ENCODE results near the gene CCL26. TPM values are rescaled to one million over a fixed set of nuclear protein-coding genes. Genes with fewer than 3 reads are reported as not detected.
A peak's percentile ranks its signal among the peaks of the same experiment; 100 is the strongest.

CCL26 gene
- total and polyA plus RNA-seq, 9 of the 15 experiments (the other 6 are each of a cell fraction or from before 2014, with no cell fraction given), result 2.3 to 26.8 (median 8.4) TPM

DNA sequence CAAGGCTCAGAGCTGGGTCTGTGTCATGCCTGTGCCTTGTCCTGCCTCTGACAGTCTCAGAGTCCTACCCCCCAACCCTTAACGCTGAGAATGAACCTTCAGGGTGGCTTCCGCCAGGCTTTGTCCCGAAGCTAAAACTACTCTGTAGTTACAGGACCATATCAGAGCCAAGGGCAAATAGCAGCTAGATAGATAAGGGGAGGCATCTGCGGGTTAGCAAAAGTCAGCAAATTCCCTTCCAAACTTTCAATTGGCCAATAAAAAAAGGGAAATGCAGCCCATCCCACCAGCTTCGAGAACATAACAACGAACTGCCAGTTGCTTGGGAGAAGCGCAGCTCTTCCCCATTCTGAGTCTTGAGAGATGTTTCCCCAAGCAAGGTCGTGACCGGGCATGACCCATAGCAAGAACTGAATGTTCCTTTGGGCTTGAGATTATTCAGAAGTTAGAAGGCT lies 23.8 kb upstream of the CCL26 start:
- ATAC-seq (peak; percentile 53), FAIRE-seq (peak; percentile 81), DNase-seq (ENCODE audit: extremely low read depth in 1 of 4, low spot score in 3 of 4) (peak in 3 of 4 experiments; percentile 26 to 64 (median 61))
- Histone ChIP-seq H3K9me1 (ENCODE audit: control insufficient read depth, insufficient read depth, low read length) (no peaks in the 10 kb centered on the region), H4K20me1 (replicated peaks; ENCODE audit: control insufficient read depth, insufficient read depth, low read length) (no peaks in the 10 kb centered on the region), H3K36me3 (ENCODE audit: control insufficient read depth, insufficient read depth, low read length) (no peaks in the 10 kb centered on the region), H3K4me2 (ENCODE audit: insufficient read depth, low read length) (peak overlapping the region; percentile 53; the same call in 1 of the 2 replicates), H3K27ac (ENCODE audit: extremely low read depth, low read depth, low read length) (peak overlapping the region; percentile 52; the same call in 2 of the 3 replicates), H3K9ac (ENCODE audit: insufficient read depth in 1 of 2, low read depth in 2 of 2, low read length in 2 of 2) (peak overlapping the region; percentile 27 to 87; a peak in 2 of 4 replicates), H3K4me1 (replicated peaks in 1 of 2; ENCODE audit: control insufficient read depth in 2 of 2, insufficient read depth in 2 of 2, low read length in 2 of 2) (peaks cover 23 to 39% of the 10 kb centered on the region in 2 experiments), H3K9me3 (replicated peaks; ENCODE audit: control insufficient read depth, insufficient read depth, low read depth, low read length) (no peaks in the 10 kb centered on the region), H3K4me3 (no peak overlapping the region), H3K27me3 (ENCODE audit: control insufficient read depth in 2 of 2, insufficient read depth in 2 of 2, low read length in 2 of 2) (no peaks in the 10 kb centered on the region), H3K79me2 (ENCODE audit: control insufficient read depth, insufficient read depth, low read length) (no peaks in the 10 kb centered on the region), H2AFZ (ENCODE audit: low read depth, low read length) (peak overlapping the region; percentile 83)
- 7% methylated on average over 9 of the region's 9 CpGs for WGBS (ENCODE audit: insufficient coverage, low coverage, missing lambda C conversion rate)
- ChIA-PET POLR2A (interaction anchor here (0.6 to 1.1 kb wide), 4 partner anchors 12 to 250 kb away, joined by 3 read pairs; no protein-coding TSS in a partner anchor), CTCF (ENCODE audit: low intra/inter-chr PET ratio) (no interaction called here)
- in situ Hi-C loops (cut with MboI), result no loop called here
- intact Hi-C loops (cut with micrococcal nuclease), result no loop called here
- BruUV-seq (replicated peaks), result no TSS peak
- TF ChIP-seq, protein P1, sequence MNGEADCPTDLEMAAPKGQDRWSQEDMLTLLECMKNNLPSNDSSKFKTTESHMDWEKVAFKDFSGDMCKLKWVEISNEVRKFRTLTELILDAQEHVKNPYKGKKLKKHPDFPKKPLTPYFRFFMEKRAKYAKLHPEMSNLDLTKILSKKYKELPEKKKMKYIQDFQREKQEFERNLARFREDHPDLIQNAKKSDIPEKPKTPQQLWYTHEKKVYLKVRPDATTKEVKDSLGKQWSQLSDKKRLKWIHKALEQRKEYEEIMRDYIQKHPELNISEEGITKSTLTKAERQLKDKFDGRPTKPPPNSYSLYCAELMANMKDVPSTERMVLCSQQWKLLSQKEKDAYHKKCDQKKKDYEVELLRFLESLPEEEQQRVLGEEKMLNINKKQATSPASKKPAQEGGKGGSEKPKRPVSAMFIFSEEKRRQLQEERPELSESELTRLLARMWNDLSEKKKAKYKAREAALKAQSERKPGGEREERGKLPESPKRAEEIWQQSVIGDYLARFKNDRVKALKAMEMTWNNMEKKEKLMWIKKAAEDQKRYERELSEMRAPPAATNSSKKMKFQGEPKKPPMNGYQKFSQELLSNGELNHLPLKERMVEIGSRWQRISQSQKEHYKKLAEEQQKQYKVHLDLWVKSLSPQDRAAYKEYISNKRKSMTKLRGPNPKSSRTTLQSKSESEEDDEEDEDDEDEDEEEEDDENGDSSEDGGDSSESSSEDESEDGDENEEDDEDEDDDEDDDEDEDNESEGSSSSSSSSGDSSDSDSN (IDR thresholded peaks at IDR 0.05; ENCODE audit: borderline replicate concordance in 1 of 2, low read depth in 2 of 2, low read length in 2 of 2), result no peak
- TF ChIP-seq MCM7 (IDR thresholded peaks at IDR 0.05) (no peak), ZNF217 (CRISPR knock-in tag; IDR thresholded peaks at IDR 0.05) (no peak), ZNF121 (CRISPR knock-in tag; conservative IDR thresholded peaks at IDR 0.05) (no peak), SRF (CRISPR knock-in tag; IDR thresholded peaks at IDR 0.05) (0 out of 4 replicates have a peak, but pooled peaks of 1 of the 2 experiments have one; percentile 15), ZFX (CRISPR knock-in tag; IDR thresholded peaks at IDR 0.05) (peak; percentile 21; the same call in 1 of the 2 replicates), RFX7 (CRISPR knock-in tag; IDR thresholded peaks at IDR 0.05) (no peak), CBX3 (IDR thresholded peaks at IDR 0.05; ENCODE audit: borderline replicate concordance in 1 of 2, low read length in 2 of 2) (0 out of 3 replicates have a peak, but pooled peaks of 1 of the 2 experiments have one; percentile 24), MTA3 (IDR thresholded peaks at IDR 0.05; ENCODE audit: borderline replicate concordance) (peak; percentile 18; the same call in 1 of the 2 replicates), NCOA1 (IDR thresholded peaks at IDR 0.05; ENCODE audit: low read depth) (peak; percentile 36; the same call in 1 of the 2 replicates), ZNF253 (CRISPR knock-in tag; conservative IDR thresholded peaks at IDR 0.05) (no peak), NFIX (CRISPR knock-in tag; IDR thresholded peaks at IDR 0.05; ENCODE audit: low read depth) (no peak), MCM3 (IDR thresholded peaks at IDR 0.05) (no peak), SLC30A9 (CRISPR knock-in tag; IDR thresholded peaks at IDR 0.05) (no peak), SMARCA4 (IDR thresholded peaks at IDR 0.05) (peak; percentile 12; the same call in 1 of the 2 replicates), ZNF384 (IDR thresholded peaks at IDR 0.05; ENCODE audit: low read depth, low read length) (no peak), ZNF316 (IDR thresholded peaks at IDR 0.05) (peak; percentile 71)
- TF ChIP-seq, protein P2, sequence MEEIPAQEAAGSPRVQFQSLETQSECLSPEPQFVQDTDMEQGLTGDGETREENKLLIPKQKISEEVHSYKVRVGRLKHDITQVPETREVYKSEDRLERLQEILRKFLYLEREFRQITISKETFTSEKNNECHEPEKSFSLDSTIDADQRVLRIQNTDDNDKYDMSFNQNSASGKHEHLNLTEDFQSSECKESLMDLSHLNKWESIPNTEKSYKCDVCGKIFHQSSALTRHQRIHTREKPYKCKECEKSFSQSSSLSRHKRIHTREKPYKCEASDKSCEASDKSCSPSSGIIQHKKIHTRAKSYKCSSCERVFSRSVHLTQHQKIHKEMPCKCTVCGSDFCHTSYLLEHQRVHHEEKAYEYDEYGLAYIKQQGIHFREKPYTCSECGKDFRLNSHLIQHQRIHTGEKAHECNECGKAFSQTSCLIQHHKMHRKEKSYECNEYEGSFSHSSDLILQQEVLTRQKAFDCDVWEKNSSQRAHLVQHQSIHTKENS (CRISPR knock-in tag; IDR thresholded peaks at IDR 0.05), result no peak
- TF ChIP-seq, protein P3, sequence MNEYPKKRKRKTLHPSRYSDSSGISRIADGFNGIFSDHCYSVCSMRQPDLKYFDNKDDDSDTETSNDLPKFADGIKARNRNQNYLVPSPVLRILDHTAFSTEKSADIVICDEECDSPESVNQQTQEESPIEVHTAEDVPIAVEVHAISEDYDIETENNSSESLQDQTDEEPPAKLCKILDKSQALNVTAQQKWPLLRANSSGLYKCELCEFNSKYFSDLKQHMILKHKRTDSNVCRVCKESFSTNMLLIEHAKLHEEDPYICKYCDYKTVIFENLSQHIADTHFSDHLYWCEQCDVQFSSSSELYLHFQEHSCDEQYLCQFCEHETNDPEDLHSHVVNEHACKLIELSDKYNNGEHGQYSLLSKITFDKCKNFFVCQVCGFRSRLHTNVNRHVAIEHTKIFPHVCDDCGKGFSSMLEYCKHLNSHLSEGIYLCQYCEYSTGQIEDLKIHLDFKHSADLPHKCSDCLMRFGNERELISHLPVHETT (CRISPR knock-in tag; conservative IDR thresholded peaks at IDR 0.05 in 1 of 2, IDR thresholded peaks at IDR 0.05 in 1 of 2), result peak in 1 of 2 experiments; percentile 28; a peak in 1 of 4 replicates
